Measurements from ENCODE around the gene GAR1.

Gene GAR1

DNA sequence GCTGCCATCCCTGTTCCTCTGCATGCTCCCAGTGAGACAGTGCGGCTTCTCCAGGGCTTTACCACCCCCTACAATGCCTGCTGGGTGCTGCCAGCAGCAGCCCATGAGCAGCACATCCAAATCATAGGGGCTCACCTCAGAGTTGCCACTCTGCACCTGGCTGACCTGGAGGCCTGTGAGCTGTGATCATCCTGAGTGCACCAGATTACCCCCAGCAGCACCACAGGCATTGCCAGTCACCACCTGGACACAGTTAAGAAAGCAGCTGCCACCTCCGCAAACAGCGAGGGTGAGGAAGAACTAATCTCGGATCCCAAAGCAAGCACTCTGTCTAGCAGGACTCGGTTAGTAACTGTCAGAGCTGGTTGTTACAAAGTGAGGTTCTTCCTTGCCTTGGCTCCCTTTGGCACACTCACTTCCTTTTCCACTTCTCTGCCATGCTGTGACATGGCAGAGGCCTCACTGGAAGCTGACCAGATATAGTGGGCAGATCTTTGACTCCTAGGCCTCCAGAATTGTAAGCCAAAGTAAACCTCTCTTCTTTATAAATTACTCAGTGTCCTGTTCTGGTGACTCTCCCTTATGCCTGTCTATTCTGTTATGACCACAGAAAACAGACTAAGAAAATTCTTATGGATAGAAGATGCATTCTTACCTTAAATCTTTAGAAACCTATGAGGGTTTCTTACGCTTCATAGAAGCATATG lies 57.5 kb downstream of the GAR1 start:
- Histone ChIP-seq H3K36me3 (ENCODE audit: control insufficient read depth, insufficient read depth, low read length) (no peaks in the 10 kb centered on the region), H3K9me3 (ENCODE audit: control insufficient read depth, insufficient read depth, low read depth, low read length) (no peaks in the 10 kb centered on the region), H3K27me3 (ENCODE audit: control insufficient read depth, insufficient read depth, low read length) (no peaks in the 10 kb centered on the region), H3K4me3 (ENCODE audit: low read depth, low read length) (no peak overlapping the region), H3K9ac (ENCODE audit: low read length) (no peak overlapping the region), H3K27ac (ENCODE audit: low read depth, low read length) (no peak overlapping the region), H3K4me1 (ENCODE audit: control insufficient read depth, insufficient read depth, low read length) (no peaks in the 10 kb centered on the region)

DNA sequence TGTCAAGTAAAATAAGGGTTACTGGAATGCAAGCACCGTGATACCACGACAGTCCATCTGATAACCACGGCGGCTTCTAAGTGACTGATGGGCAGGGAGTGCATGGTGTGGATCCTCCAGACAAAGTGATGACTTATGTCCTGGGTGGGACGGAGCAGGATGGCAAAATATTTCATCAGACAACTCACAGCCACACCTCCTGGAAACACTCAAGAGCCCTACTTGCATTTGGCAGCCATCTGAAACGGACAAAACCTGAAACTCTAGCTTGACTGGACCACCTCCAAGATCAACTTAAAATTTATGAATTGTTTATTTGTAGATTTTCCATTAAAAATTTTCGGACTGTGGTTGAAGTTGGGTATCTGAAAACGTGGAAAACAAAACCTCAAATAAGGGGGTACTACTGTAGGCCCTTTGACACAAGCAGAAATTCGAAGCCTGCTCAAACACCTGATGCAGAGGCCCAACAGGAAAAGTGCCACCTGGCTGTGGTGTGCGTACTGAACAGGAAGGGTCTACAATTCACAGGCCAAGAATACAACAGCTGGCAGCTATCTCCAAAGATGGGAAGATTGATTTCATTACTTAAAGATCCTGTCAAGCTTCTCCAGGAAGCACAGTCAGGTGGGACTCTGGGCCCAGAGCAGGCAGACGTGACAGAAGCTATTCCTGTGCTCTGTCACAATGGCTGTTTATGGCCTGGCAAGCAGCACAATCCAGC lies 58.4 kb downstream of the GAR1 start:
- Histone ChIP-seq H3K4me3 (ENCODE audit: low read depth, low read length) (no peak overlapping the region), H3K4me1 (ENCODE audit: control insufficient read depth, insufficient read depth, low read length) (no peaks in the 10 kb centered on the region), H3K9me3 (ENCODE audit: control insufficient read depth, insufficient read depth, low read depth, low read length) (no peaks in the 10 kb centered on the region), H3K27ac (ENCODE audit: low read depth, low read length) (no peak overlapping the region), H3K27me3 (ENCODE audit: control insufficient read depth, insufficient read depth, low read length) (no peaks in the 10 kb centered on the region), H3K36me3 (ENCODE audit: control insufficient read depth, insufficient read depth, low read length) (no peaks in the 10 kb centered on the region), H3K9ac (ENCODE audit: low read length) (no peak overlapping the region)
